ENCODE data around the gene TMEM213. TPM values are rescaled to one million over a fixed set of nuclear protein-coding genes. Genes with fewer than 3 reads are reported as not detected.
A peak's percentile ranks its signal among the peaks of the same experiment; 100 is the strongest.
"Not testable (repeated sequence)": the region's sequence is repeated elsewhere in the genome, so short reads cannot be mapped to it uniquely, and the experiment has no call there.

Gene TMEM213
- total RNA-seq, 1 donor from 2014 or later: 4.6 TPM

DNA sequence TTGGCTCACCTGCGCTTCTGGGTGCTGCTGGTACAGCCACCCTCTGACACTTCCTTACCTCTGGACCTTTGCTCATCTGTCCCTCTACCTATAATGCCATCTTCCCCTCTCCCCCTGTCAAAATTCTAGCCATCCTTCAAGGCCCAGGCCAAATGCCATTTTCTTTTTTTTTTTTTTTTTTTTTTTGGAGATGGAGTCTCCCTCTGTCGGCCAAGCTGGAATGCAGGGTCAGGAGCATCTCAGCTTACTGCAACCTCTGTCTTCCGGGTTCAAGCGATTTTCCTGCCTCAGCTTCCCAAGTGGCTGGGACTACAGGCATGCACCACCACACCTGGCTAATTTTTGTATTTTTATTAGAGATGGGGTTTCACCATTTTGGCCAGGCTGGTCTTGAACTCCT, 748 bp upstream of the TMEM213 start:
- not testable (repeated sequence) for DNase-seq (ENCODE audit: low spot score)

DNA sequence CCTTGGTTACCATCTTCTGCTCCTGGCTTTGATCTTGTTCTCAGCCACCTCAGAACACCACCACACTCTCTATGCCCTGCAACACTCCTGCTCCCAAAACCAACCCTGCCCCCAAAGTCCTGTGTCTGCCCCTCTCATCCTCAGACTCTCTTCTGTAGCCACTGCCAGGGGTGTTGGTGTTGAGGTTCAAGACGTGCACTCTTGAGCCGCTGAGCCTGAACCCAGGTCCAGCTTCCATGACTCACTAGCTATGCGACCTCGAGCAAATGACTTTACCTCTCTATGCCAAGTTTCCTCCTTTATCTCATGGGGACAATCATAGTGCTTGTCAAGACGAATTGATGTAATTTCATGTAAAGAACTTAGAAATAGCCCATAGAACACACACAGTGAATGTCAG, 1.0 kb downstream of the TMEM213 start:
- no peak for DNase-seq (ENCODE audit: low spot score)

DNA sequence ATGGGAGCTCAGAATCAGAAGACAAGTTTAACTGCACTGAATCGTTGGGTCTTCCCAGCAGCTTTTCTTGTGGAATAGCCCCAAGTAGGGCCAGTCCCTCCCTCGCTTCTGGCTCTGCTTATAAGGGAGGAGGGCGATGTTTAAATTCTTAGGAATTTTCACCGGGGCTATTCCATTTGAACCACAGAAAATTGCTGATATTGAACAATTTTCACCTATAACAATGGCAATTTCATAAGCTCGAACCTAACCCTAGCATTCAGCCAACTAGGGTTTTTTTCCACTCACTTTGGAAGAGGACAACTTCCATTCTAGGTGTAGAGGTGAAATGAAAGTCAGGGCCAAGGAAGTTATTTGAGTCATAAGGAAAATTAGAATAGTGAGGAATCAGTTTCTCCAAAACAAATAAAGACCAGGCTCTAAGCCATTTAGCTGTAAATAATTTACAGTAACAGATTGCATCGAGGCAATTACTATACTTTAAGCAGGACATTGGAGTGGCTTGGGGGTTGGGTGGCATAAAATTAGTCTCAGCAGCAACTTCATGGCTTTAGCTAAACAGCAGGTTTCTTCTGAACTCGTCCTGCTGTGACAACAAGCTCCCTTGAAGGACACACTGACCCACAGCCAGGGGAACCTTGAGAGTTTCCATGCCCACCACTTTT, 1.7 kb downstream of the TMEM213 start:
- no peak for DNase-seq (ENCODE audit: low spot score)

DNA sequence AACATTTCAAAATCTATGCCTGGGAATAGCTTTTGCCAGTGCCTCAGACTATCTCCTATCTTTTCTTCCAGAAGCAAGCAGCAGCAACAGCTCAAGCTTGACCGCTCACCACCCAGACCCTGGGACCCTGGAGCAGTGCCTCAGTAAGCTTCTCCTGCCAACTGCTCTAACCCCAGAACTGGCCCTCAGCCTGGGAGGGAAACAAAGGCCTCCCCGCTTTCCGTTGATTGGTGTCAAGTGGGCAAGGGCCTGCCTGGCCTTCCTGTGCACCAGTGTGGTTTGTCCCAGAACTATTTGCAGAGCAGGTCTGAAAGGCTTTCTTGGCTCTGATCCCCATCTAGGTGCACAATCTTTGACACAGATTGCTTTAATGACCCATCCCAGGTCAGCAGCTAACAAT, 3.5 kb downstream of the TMEM213 start:
- no peak for DNase-seq (ENCODE audit: low spot score)

DNA sequence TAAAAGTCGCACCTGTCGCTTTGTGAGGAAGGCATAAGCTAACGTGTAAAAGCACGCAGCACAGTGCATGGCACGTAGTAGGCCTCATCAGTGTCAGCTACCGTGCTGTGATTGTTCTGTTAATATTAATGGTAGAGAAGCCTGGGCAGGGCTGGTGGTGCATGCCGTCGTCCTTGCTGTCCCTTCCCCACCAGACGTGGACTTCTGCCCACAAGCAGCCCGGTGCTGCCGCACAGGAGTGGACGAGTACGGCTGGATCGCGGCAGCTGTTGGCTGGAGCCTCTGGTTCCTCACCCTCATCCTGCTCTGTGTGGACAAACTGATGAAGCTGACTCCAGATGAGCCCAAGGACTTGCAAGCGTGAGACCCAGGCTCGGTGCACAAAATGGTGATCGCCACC, 4.9 kb downstream of the TMEM213 start:
- DNase-seq (ENCODE audit: low spot score): no peak

DNA sequence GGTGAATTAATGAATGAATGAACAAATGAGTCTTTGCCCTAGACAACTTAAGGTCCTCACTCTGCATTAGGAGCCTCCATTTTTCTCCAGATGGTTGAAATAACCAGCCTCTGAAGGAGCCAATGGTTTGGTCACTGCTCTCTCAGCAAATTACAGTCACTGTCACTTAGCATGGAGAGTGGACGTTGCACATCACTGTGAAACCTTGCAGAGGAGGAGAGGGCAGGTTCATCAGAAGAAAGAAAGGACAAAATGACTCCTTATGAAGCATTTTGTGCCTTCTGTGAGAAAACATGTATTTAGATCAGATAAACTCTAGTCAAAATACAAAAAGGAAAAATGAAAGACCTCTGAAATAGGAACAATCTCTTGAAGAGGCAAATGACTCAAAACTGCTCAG, 6.8 kb downstream of the TMEM213 start:
- DNase-seq (ENCODE audit: low spot score): no peak

DNA sequence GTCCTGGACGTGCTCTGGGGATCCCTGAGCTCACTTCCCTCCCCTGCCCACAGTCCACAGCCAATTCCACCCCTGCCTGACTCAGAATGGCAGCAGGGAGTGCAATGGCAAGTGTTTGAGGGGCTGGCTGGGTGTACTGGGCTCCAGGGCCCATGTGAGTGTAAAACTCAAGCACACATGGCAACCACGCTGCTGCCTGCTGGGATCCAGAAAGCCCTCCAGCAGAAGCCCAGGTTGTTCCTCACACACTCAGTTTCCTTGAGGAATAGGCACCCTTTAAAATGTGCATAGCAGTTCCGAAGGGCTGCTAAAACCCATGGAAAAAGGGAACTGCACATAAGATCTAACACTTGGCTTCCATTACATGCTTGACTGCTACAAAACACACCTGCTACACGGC, 11.6 kb downstream of the TMEM213 start:
- DNase-seq (ENCODE audit: low spot score): no peak

DNA sequence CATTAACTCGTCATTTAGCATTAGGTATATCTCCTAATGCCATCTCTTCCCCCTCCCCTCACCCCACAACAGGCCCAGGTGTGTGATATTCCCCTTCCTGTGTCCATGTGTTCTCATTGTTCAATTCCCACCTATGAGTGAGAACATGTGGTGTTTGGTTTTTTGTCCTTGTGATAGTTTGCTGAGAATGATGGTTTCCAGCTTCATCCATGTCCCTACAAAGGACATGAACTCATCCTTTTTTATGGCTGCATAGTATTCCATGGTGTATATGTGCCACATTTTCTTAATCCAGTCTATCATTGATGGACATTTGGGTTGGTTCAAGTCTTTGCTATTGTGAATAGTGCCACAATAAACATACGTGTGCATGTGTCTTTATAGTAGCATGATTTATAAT, 13.5 kb downstream of the TMEM213 start:
- not testable (repeated sequence) for DNase-seq (ENCODE audit: low spot score)

DNA sequence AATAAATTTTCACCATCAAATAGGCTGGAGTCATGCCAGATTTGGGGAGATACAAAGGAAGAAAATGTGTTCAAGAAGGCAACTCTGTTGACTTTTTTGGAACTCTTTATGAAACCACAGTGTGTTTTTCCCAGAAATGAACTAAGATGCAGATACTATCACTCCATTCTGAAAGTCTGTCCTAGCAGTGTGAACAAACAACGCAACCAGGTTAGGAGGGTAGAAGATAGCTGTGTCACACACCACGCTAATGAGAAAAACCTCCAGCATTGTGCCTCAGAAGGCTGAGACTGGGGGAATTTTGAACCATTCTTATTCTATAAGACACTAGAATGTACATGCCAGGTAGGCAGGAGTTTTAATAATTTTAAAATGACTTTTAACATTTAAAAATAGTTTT, 16.2 kb downstream of the TMEM213 start:
- no peak for DNase-seq (ENCODE audit: low spot score)

DNA sequence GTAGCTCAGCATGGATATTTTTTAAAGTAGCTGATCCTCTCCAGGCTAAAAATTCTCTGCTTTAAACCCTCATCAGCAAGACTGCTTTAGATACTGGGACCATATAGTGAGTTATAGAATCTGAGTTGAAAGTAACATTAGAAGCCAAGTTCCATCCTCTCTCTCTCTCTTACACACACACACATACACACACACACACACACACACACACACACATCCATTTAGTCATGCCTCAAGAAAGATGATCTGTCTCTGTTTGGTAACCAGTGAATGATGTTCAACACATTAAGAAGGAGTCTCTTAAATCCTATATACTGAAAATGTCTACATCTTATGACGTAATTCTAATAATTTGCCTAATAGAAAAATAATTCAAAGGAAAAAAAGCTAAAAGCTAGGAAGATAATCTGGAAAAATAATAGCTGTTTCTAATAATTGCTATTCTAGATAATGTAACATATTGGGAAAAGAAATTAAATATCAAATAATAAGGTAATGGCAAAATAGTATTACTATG, 17.1 kb downstream of the TMEM213 start:
- peak; percentile 48 for DNase-seq (ENCODE audit: low spot score)

DNA sequence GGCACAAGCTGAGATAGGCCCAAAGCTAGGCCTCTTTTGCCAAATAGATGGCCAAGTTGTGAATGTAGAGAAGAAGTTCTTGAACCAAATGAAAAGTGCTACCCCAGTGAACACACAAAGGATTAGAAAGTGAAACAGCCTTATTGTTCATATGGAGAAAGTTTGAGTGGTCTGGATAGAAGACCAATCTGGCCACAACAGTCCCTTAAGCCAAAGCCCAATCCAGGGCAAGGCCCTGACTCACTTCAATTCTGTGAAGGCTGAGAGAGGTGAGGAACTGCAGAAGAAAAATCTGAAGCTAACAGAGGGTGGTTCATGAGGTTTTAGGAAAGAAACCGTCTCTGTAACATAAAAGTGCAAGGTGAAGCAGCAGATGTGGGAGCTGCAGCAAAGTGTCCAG, 18.9 kb downstream of the TMEM213 start:
- no peak for DNase-seq (ENCODE audit: low spot score)

DNA sequence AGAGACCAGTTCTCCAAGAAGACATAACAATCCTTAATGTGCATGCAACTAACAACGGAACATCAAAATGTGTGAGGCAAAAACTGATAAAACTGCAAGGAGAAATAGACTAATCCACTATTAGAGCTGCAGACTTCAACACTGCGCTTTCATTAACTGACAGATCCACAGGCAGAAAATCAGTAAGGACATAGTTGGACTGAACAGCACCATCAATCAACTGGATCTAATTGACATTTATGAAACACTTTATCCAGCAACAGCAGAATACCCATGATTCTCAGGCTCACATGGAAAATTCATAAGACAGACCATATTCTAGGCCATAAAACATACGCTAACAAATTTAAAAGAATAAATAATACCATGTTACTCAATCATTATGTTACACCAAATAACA, 21.8 kb downstream of the TMEM213 start:
- no peak for DNase-seq (ENCODE audit: low spot score)

DNA sequence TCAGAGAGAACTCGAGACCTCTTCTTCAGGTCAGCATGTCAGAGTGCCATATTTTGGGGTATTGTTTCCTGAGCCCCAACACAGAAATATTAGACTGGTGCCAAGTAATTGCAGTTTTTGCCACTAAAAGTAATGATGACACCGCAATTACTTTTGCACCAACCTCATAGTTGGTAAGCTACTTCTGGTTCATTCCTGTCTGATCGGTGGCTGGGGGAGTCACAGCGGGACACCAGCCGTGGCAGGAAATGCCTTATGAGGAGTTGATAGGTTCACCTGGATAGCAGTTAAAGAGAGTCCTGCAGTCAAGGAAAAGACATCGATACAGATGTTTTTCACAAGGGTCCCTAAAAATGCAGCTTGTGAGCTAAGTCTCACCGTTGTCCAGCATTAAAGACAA, 24.1 kb downstream of the TMEM213 start:
- no peak for DNase-seq (ENCODE audit: low spot score)

DNA sequence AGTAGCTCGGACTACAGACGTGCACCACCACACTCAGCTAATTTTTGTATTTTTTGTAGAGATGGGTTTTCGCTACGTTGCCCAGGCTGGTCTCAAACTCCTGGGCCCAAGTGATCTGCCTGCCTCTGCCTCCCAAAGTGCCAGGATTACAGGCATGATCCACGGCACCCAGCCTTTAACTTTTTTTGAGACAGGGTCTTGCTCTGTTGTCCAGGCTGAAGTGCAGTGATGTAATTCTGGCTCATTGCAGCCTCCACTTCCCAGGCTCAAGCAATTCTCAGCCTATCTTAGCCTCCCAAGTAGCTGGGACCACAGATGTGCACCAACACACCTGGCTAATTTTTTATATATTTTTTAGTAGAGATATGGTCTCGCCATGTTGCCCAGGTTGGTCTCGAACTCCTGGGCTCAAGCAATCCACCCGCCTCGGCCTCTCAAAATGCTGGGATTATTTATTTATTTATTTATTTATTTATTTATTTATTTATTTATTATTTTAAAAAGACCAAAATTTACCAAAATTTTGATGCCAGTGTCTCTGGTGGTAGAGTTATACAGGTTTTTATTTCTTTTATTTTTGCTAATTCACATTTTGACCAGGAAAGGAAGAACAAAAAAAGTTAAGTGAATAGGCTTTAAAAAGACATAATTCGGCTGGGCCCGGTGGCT, 25.2 kb downstream of the TMEM213 start:
- DNase-seq (ENCODE audit: low spot score): no peak

DNA sequence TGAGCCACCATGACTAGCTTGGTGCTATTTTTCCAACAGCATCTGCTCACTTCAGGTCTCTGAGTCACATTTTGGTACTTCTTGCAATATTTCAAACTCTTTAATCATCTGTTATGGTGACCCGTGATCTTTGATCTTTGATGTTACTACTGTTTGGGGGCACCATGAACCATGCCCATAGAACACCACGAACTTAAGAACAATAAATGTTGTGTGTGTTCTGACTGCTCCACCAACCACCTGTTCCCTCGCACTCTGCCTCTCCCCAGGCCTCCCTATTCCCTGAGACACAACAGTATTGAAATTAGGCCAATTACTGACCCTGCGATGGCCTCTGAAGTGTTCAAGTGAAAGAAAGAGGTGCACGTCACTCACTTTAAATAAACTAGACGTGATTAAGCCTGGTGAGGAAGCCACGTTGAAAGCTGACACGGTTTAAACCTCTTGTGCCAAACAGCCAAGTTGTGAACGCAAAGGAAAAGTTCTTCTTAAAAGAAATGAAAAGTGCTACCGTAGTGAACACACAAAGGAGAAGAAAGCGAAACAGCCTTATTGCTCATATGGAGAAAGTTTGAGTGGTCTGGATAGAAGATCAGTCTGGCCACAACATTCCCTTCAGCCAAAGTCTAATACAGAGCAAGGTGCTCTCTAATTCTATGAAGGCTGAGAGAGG, 27.4 kb downstream of the TMEM213 start:
- no peak for DNase-seq (ENCODE audit: low spot score)

DNA sequence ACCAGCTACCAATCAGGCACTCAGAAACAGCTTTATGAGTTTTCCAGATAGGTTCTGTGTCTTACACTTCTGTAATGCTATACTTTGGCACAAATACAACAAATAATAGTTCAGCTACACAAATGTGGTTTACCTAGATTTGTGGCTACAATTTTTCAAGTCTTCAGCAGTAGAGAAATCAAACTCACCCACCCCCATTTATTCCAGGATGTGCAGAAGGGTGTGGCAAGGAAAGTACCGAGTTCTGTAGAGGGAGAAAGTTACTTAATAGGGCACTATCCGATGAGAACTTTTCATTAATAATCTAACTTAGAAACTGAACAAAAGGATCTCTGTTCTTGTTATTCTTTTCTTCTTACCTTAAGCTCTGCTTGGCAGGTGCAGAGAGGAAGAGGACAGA, 30.5 kb downstream of the TMEM213 start:
- DNase-seq (ENCODE audit: low spot score): no peak

DNA sequence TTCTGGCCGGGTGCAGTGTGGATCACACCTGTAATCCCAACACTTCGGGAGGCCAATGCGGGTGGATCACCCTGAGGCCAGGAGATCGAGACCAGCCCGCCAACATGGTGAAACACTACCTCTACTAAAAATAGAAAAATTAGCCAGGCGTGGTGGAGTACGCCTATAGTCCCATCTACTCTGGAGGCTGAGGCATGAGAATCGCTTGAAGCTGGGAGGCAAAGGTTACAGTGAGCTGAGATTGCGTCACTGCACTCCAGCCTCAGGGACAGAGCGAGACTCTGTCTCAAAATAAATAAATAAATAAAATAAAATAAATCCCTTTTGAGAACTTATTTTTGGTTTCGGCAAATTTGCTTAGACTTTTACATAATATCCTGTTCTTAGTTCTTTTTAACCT, 31.5 kb downstream of the TMEM213 start:
- no peak for DNase-seq (ENCODE audit: low spot score)

DNA sequence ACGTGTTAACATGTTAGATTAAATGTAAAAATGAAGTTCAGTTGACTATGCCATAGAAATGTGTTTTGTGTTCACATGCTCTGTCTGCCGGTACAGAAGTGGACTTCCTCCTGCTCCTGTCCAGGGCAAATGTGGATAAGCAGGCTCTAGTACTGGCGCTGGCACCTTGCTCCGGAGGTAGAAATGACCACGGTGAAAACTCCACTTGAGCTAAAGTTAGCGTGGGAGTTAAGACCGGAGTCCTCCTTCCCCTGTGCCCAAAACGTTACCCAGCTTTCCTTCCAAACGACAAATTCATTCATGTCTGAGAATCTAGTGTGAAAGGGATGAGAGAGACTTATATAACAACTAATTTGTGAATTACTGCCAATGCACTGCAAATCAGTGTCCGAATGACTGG, 35.2 kb downstream of the TMEM213 start:
- no peak for DNase-seq (ENCODE audit: low spot score)

DNA sequence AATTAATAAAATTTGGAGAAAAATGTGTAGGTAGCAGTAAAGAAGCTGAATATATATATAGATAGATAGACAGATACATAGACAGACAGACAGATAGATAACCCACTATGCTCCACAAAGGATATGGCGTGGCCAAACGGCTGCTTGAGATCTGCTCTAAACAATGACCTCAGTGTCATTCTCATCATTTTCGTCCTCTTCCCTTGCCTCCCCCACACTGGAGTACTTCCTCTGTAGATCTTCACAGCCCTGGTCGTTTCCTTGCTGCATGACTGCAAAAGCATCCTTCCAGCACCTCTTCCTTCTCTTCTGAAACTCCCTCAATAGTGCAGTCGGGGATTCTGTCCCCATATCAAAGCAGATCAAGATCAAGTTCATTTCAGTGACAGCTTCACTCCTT, 35.8 kb downstream of the TMEM213 start:
- DNase-seq (ENCODE audit: low spot score): no peak

DNA sequence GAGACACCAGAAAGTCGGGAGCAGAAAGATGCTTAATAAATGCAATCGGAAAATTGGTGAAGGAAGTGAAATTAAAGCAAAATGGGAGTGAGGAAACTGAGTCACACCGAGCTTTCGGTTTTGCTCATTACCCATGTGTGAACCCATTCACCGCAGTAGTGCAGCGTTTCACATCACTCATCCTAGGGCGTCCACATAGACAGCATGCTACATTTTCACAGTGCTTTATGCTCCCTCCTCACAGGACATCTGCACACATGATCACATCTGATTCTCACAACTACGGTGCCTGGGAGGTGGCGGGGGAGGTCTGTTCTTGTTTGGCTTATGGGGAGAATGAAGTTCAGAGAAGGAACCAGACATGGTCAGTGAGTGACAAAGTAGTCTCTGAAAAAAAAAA, 36.8 kb downstream of the TMEM213 start:
- DNase-seq (ENCODE audit: low spot score): no peak

DNA sequence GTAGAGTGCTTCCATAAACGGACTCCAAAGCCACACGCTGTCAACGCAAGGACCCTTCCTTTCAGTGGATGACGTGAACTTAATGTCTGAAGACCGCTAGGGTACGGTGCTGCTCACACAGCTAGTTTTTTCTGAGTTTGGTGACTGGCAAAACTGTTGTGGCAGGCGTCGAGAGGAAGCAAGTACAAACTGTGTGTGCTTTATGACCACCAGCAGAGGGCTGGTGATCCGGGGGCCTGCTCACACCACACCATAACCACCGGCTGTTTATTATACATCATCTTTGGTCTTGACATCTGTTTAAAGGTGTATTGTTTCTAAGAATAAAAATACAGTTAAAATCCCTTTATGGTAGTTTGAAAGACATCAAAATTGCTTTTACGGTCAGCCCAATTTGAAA, 37.3 kb downstream of the TMEM213 start:
- no peak for DNase-seq (ENCODE audit: low spot score)

DNA sequence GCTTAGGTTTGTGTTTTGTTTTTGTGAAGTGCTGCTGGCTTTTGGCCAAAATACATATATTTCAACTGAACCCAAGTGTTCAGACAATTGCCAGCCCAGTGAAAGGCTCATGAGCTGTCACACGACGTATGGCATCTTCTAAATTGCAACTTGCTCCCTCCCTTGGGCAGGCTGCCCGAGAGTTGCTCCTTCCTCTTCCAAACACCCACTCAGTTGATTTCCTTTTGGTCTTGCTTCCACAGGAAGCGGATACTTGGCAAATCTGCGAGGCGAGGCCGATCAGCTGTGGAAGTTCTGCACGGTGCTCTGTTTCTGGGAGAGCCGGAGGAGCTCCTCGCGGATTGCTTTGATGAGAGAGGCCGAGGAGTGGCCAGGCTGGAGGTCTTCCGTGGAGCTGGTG, 39.8 kb downstream of the TMEM213 start:
- no peak for DNase-seq (ENCODE audit: low spot score)

DNA sequence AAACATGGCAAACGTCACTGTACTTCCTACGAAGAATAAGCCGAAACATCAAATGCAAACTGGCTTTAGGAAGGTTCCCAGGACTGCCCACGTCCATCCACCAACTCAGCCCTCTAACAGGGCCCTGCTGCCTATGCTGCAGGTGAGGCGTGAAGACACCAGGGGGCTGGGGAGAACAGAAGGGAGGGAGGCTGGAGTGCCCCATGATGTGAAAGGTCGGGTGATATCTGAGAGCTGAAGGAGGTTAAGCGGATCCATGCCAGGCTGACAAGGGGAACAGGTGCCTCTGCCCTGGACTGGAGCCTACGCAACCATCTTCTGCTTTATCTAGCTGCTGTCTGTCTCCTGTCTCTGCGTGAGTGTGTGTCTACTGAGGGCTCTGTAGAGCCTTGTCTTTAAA, 40.4 kb downstream of the TMEM213 start:
- no peak for DNase-seq (ENCODE audit: low spot score)
